Astrocyte (in vitro differentiated cells and primary cell): ENCODE data around the gene APRT. TPM values are rescaled to one million over a fixed set of nuclear protein-coding genes. Genes with fewer than 3 reads are reported as not detected.

Experiments
- DNase-seq: peaks from one replicate; pipeline ENCODE4 v3.0.0-alpha.2; 2010; ENCODE audit warnings: low read depth
- FAIRE-seq: peaks from 2 replicates; lab custom pipeline; 2011; peaks lifted over from hg19 to GRCh38; lab: Jason Lieb, UNC
- H2AFZ ChIP-seq: 2 replicates; pipeline ENCODE4 v1.6.0; 2012; ENCODE audit warnings: low read depth, low read length, inconsistent platforms
- H3K27ac ChIP-seq: 2 replicates; pipeline ENCODE4 v1.5.1; 2011; ENCODE audit warnings: low read depth, low read length, inconsistent platforms
- H3K27me3 ChIP-seq: 2 replicates; pipeline ENCODE4 v1.6.0; 2011; ENCODE audit warnings: low read length, inconsistent platforms; ENCODE audit not compliant: insufficient read depth
- H3K36me3 ChIP-seq: 2 replicates; pipeline ENCODE4 v1.5.1; 2011; ENCODE audit warnings: low read length, inconsistent platforms; ENCODE audit not compliant: insufficient read depth
- H3K4me1 ChIP-seq: 2 replicates; pipeline ENCODE4 v1.5.1; 2011; ENCODE audit warnings: low read length, inconsistent platforms; ENCODE audit not compliant: insufficient read depth
- H3K4me2 ChIP-seq: 2 replicates; pipeline ENCODE4 v1.6.0; 2012; ENCODE audit warnings: low read length, inconsistent platforms
- H3K4me3 ChIP-seq: 2 replicates; pipeline ENCODE4 v1.5.1; 2011; ENCODE audit warnings: low read depth, mild to moderate bottlenecking, low read length, inconsistent platforms; ENCODE audit not compliant: insufficient read depth
- H3K79me2 ChIP-seq: 2 replicates; pipeline ENCODE4 v1.6.0; 2012; ENCODE audit warnings: mild to moderate bottlenecking, low read length, inconsistent platforms; ENCODE audit not compliant: insufficient read depth
- H3K9ac ChIP-seq: 2 replicates; pipeline ENCODE4 v1.6.0; 2012; ENCODE audit warnings: mild to moderate bottlenecking, low read length, inconsistent platforms
- H3K9me3 ChIP-seq: 2 replicates; pipeline ENCODE4 v1.5.1; 2012; ENCODE audit warnings: low read depth, mild to moderate bottlenecking, low read length, inconsistent platforms; ENCODE audit not compliant: insufficient read depth
- H4K20me1 ChIP-seq: 2 replicates; pipeline ENCODE4 v1.6.0; 2012; ENCODE audit warnings: low read length, inconsistent platforms; ENCODE audit not compliant: insufficient read depth
- H3K27ac Mint-ChIP-seq: one replicate; pipeline ENCODE4 v1.8.0; 2021; ENCODE audit warnings: mild to moderate bottlenecking, mixed read lengths; ENCODE audit not compliant: unreplicated experiment
- H3K27me3 Mint-ChIP-seq: one replicate; pipeline ENCODE4 v1.8.0; 2021; ENCODE audit warnings: low read depth, mixed read lengths; ENCODE audit not compliant: unreplicated experiment
- H3K36me3 Mint-ChIP-seq: one replicate; pipeline ENCODE4 v1.8.0; 2021; ENCODE audit warnings: low read depth, mixed read lengths; ENCODE audit not compliant: unreplicated experiment
- H3K4me1 Mint-ChIP-seq: one replicate; pipeline ENCODE4 v1.8.0; 2021; ENCODE audit warnings: low read depth, mixed read lengths; ENCODE audit not compliant: unreplicated experiment
- H3K4me3 Mint-ChIP-seq: one replicate; pipeline ENCODE4 v1.8.0; 2021; ENCODE audit warnings: mild to moderate bottlenecking, moderate library complexity, mixed read lengths; ENCODE audit not compliant: unreplicated experiment
- H3K9me3 Mint-ChIP-seq: one replicate; pipeline ENCODE4 v1.8.0; 2021; ENCODE audit warnings: mild to moderate bottlenecking, mixed read lengths; ENCODE audit not compliant: unreplicated experiment
- EZH2 ChIP-seq: IDR thresholded peaks from 2 replicates; pipeline ENCODE4 v1.6.1; 2012; ENCODE audit warnings: mild to moderate bottlenecking, low read length, inconsistent platforms; ENCODE audit not compliant: insufficient read depth
- total RNA-seq: library from RNA; stranded (reverse); gene quantifications from 2 replicates; pipeline ENCODE4 v1.2.1, GENCODE V29; 2021
- TF ChIP-seq, protein P1 (sequence below): IDR thresholded peaks from 2 replicates; pipeline ENCODE4 v1.5.1; 2011; ENCODE audit warnings: low read depth, mild to moderate bottlenecking, inconsistent platforms, low read length, moderate library complexity; ENCODE audit not compliant: insufficient read depth

APRT gene
- total RNA-seq, 1 donor from 2014 or later = 132 TPM

DNA sequence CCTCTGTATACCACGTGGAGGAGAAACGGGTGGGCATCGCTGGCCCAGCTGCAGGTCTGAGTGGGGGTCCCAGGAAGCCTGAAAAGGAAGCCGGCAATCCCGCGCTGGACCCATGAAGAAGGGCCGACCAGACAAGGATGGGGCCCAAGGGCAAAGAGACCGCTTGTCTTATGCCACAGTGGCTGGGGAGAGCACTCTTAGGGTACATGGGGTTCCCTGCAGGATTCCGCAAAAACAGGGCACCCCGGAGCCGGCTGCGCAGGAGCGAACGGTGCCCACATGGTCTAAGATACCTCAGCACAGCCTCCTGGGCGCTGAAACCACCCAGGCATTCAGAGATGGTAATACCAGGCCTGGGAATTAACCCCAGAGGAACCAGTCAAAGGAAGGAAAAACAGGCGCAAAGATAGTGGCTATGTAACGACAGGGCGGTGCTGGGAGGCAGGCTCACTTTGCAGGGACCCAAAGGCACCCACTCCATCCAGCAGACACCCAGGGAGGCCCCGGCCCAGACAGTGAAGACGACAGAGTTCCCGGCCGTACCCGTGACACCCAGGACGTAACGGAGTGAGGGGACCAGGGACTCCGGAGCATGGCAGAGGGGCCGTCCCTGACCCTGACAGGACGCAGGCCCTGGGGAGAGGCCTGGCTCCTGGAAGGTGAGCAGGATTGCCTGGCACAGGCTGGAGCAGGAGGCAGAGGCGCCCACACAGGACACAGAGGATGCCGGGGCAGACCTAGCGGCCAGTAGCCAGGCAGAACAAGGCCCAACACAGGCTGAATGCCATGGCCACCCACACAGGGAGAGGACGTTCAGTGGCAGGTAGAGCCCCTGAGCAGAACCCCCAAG, 37.0 kb downstream of the APRT start:
- Mint-ChIP-seq H3K27ac (no peak overlapping the region), H3K4me3 (no peak overlapping the region)
- FAIRE-seq = no peak

DNA sequence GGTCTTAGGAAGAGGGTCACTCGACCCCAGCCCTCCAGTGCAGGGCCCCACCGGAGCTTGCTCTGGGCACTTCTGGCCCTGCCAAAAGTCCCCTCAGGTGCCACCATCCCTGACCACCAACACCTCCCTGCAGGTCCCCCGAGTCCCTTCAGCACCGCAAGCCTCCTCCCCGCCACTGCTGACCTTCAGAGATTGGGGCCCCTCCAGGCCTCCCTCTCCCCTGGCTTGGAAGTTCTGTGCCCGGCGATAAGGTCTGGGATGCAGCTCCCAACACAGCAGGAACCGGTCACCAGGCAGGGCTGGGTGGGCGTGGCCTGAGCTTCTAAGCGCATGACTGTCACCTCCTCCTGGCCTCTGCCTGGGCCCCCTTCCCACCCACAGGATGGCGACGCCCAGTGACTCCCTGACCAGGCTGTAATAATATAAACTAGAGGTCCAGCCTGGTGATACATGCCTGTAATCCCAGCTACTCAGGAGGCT, 37.9 kb downstream of the APRT start:
- Histone ChIP-seq H3K27me3 (no peaks in the 10 kb centered on the region), H3K4me2 (peak overlapping the region; percentile 71), H3K9me3 (no peaks in the 10 kb centered on the region), H3K36me3 (no peaks in the 10 kb centered on the region), H3K4me1 (peaks cover 58% of the 10 kb centered on the region), H3K79me2 (peaks cover 92% of the 10 kb centered on the region), H2AFZ (no peak overlapping the region), H3K27ac (peak overlapping the region; percentile 64), H3K4me3 (no peak overlapping the region), H4K20me1 (peaks cover 96% of the 10 kb centered on the region), H3K9ac (peak overlapping the region; percentile 63)
- DNase-seq = peak; percentile 52
- no peak for FAIRE-seq
- TF ChIP-seq EZH2 = no peak
- TF ChIP-seq, protein P1, sequence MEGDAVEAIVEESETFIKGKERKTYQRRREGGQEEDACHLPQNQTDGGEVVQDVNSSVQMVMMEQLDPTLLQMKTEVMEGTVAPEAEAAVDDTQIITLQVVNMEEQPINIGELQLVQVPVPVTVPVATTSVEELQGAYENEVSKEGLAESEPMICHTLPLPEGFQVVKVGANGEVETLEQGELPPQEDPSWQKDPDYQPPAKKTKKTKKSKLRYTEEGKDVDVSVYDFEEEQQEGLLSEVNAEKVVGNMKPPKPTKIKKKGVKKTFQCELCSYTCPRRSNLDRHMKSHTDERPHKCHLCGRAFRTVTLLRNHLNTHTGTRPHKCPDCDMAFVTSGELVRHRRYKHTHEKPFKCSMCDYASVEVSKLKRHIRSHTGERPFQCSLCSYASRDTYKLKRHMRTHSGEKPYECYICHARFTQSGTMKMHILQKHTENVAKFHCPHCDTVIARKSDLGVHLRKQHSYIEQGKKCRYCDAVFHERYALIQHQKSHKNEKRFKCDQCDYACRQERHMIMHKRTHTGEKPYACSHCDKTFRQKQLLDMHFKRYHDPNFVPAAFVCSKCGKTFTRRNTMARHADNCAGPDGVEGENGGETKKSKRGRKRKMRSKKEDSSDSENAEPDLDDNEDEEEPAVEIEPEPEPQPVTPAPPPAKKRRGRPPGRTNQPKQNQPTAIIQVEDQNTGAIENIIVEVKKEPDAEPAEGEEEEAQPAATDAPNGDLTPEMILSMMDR = no peak
- Mint-ChIP-seq H3K4me1 (peaks cover 38% of the 10 kb centered on the region), H3K27me3 (no peaks in the 10 kb centered on the region), H3K9me3 (no peaks in the 10 kb centered on the region), H3K4me3 (no peak overlapping the region), H3K36me3 (peaks cover 2% of the 10 kb centered on the region), H3K27ac (no peak overlapping the region)

More for the DNA sequence above, 37.0 kb downstream of the APRT start:
- Histone ChIP-seq H3K27me3 (no peaks in the 10 kb centered on the region), H3K4me3 (no peak overlapping the region), H3K36me3 (no peaks in the 10 kb centered on the region), H2AFZ (no peak overlapping the region), H3K9ac (no peak overlapping the region), H3K79me2 (peaks cover 92% of the 10 kb centered on the region), H3K9me3 (no peaks in the 10 kb centered on the region), H4K20me1 (peaks cover 96% of the 10 kb centered on the region), H3K27ac (peak overlapping the region; percentile 52), H3K4me1 (peaks cover 58% of the 10 kb centered on the region), H3K4me2 (peak overlapping the region; percentile 71)
- Mint-ChIP-seq H3K27me3 (no peaks in the 10 kb centered on the region), H3K36me3 (peaks cover 2% of the 10 kb centered on the region), H3K4me1 (peaks cover 35% of the 10 kb centered on the region), H3K9me3 (no peaks in the 10 kb centered on the region)
- no peak for TF ChIP-seq EZH2
- TF ChIP-seq, protein P1 = no peak
- no peak for DNase-seq
